NCI-H446 treated with DMSO at 0.1 percent for 48 hours (cell line): Measurements from ENCODE around the gene ARHGAP25.
"Not testable (repeated sequence)": the region's sequence is repeated elsewhere in the genome, so short reads cannot be mapped to it uniquely, and the experiment has no call there.

ENCODE experiments used
- DNase-seq: peaks from one replicate; lab custom pipeline; 2025; lab: John Stamatoyannopoulos, UW

Gene ARHGAP25

GRCh38 chr2:68798569-68798968 lies 64.0 kb downstream of the ARHGAP25 start:
- DNase-seq: no peak

DNA sequence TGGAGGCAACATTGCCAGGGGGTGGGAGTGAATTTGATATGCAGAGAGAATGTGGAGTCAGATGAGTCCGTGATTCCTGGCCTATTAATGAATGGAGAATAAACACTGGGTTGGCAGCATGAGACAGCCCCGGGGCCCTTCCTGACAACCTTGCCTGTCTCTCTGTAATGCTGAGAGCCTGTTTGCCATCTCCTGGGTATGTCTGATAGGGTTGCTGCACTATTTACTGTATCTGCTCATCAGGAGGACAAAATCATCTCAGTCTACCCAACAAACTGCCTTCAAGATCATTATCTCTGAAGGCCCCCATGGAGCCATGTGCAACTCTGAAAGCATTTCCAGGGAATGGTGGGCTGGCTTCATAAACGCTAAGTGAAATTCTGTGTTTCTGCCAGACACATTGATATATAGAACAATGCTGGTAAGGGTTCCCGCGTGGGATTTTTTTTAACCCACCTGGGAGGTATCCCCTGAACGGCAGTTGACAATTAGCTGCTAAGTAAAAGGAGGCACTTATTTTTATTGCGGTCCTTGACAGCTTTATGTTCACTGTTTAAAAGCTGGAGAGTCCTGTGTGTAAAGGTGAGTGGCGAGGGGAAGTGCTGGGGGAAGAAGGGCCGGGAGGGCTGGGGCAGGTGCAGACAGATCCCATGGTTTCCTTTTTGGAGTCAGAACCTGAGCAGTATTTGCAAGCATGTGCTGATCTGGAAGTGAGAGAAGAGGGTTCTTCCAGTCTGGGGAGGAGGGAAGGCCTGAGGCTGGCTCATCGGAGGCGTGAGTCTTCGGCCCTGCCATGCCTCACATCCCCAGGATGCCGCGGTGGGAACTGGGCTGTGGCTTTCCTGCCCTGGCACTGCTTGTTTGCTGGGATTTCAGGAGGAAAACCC lies 64.8 kb downstream of the ARHGAP25 start:
- DNase-seq: no peak

DNA sequence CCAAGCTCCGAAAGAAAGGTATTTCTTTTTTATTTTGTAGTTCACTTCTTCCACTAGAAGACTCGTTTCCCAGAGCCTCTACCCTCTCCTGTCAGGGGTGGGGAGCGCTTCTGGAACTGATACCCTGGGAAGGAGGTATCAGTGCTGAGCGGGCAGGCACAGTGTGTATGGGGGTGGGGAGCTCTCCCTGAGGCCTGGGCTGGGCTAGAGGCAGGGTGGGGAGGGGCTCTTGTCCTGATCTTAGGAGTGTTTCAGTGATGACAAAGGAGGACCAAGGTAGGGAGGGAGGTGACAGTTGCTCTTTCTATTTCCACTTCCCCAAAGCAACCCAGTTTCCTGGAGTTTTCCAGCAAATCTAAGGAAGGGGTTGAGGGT lies 65.4 kb downstream of the ARHGAP25 start:
- no peak for DNase-seq

GRCh38 chr2:68800517-68800916 lies 65.9 kb downstream of the ARHGAP25 start:
- DNase-seq: no peak

DNA sequence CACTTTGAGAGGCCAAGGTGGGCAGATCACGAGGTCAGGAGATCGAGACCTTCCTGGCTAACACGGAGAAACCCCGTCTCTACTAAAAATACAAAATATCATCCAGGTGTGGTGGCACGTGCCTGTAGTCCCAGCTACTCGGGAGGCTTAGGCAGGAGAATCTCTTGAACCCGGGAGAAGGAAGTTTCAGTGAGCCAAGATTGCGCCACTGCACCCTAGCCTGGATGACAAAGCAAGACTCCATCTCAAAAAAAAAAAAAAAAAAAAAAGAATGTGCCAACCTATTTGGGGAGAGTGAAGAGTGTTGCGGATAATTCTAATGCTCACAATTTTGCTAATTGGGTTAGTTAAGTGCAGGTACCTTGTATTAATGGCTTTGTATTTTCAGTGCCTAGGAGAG lies 67.5 kb downstream of the ARHGAP25 start:
- not testable (repeated sequence) for DNase-seq

DNA sequence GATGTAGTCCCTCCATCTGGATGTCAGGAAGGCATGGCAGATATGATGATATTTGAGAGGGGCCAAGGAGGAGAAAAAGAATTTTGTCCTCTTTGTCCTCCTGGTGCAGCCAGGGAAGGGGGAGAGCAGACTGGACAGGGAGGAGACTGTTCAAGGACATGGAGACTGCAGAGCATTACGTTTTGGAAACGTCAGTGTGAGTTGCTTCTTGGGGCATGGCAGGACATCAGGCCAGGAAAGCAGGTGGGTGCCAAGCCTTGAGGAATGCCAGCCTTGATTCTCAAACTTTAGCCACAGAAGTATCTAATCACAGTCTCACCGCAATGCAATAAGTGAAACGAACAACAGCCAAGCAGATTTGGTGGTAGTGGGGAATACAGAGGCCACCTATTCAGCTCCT lies 70.4 kb downstream of the ARHGAP25 start:
- no peak for DNase-seq

DNA sequence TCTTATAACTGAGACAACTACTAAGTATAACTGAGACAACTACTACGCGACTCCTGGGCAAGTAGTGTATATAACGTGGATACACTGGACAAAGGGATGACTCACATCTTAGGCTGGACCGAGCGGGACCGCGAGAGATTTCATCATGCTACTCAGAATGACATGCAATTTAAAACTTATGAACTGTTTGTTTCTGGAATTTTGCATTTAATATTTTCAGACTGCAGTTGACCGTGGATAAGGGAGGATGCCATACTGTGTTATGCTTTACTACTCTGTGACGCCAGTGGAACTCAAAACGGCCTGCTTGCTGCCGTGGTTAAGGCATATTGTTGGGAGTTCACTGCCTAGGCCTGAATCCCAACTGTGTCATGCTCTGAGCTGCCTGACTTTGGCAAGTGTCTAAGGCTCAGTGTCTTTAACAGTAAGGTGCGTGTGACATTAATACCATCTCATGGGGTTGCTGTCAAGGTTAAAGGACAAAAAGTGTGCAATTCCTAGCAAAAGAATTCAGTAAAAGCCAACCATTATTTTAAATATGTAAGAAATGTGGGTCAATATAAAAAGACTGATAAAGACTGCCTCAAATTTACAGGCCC lies 72.0 kb downstream of the ARHGAP25 start:
- no peak for DNase-seq

DNA sequence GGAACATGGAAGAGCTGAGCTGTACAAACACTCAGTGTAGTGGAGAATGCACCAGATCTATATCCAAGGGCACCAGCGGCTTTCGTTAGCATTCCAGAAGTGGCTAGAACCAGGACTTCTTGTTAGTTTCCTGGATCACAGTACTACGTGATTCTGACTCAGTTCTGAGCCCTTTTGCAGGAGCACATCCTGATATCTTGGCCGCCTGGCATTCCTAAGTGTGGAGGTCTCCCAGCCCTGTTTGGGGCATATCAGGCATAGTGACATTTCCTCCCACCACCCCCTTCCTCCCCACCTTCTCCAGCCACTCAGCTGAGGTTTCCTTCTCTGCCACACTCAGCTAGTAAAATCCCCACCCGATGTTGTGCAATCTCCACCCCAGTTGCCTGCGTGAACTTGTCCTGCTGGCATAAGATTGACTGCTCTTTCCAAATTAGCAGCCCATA lies 73.2 kb downstream of the ARHGAP25 start:
- DNase-seq: no peak

DNA sequence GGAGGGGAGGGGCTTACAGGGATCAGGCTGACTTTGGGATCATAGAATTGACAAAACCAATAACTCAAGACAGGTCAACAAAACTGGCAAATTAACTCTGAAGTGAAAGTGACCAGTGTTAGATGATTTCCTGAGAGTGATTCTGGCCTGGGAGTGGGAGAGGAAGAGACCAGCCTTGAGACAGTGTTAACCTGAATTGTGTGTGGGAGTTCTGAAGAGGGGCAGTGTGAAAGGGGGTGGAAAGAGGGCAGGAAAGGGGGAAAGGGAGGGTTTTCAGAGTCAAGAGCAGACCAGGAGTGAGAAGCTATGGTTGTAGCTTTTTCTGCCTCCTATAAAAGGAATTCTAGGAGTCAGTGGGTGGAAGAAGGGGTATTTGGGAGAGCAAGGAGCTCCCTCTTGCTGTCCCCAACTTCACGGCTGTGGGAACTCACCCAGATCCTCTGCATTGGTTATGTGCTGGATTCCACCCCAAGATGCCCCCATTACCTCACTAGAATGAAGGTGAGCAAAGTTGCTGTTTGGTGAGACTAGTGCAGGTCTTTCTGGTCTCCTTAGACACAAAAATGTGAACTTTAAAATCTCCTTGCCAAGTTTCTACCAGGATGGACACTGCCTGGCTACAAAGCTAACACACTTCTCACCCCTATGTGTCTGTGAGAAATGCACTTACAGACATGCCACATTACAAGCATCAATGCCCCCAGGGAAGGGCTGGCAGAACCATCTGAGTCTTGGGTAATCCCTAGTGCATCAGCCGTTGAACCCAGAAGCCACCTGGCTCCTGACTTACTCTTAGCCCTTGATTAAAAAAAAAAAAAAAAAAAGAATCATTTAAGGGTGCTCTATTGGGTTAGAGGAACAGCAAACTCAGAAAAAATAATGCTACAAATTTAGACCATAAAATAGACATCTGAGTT lies 75.0 kb downstream of the ARHGAP25 start:
- DNase-seq: no peak

DNA sequence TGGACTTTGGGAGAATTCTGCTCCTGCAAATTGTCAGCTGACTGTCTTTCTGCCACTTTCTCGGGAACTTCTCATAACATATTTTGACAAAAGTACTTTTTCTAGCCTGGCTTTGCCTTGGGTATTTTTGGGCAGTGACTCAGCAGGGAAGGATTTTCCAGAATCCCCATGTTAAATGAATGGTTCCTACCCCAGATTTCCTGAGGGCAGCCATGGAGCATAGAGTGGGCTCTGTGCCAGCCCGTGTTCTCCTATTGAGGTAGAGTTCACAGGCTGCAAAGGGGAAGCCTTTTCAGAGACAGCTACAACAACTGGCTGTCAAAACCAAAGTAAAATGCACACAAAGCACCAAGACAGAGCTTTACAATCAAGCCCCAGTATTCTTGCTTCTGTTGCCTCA lies 76.8 kb downstream of the ARHGAP25 start:
- no peak for DNase-seq

DNA sequence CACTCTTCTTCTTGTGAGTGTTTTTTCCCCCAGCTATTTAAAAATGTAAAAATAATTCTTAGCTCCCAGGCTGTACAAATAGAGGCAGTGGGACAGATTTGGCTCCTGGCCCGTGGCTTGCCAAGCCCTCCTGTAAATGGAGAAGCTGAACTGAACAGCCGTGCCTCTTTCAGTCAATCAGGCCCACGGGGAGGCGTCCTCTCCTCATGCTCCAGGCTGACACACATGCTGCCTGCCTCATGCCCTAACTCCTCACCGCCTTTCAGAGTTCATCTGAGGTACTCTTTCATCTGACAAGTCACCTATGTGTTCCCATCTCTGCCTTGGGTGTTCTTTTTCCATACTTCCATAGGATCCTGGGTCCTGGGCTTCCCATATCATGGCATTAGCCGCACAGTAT lies 77.6 kb downstream of the ARHGAP25 start:
- no peak for DNase-seq

DNA sequence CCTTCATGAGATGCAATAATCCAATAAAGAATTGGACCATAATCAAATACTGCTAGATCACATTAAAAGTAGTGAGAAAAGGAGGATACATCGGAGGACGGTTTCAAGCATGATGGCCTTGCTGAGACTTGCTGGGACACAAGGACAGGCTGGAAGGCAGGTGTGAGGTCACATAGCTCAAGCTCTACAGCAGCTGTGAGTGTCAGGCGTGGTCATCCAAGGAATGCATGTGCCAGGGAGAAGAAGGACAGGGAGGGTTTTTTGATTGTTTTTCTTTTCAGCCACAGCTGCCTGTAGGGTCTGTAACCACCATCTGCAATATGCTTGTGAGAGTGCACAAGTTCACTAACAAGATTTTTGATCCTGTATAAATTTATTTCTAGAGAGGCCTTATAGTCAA lies 79.0 kb downstream of the ARHGAP25 start:
- no peak for DNase-seq

DNA sequence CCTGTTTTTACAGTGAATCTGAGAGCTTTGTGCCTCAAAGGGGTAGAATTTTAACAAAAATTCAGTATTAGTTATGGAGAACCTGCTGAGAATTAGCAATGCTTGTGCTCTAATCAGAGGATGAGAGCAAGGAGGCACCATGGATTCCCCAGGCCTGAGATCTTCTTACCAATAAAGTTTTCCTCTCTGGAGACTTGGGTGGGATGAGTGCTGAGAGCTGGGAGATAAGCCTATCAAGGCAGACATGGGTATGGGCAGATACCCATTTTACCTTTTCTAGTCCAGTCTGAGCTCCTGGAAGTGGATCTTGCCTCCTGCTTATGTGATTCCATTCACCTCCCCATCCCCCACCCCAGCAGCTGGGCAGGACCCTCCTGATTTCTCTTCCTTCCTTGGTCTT lies 82.7 kb downstream of the ARHGAP25 start:
- no peak for DNase-seq

DNA sequence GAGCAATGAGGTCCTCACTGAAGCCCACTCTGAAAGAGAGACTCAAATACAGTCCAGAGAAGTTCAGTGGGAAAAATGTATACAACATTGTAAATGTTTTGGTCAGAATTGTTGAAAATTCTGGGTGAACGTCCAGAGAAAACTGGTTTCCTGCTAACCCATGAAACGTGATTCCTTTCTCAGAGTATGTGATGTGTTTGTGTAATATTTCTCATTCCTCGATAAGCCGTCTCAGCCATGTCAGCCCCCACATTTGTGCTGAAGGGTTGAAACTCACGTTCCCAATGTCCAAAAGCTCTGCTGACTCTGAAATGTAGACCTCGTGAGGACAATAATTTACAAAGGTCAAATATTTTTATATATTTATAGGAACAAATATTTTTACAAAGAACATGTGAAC lies 84.9 kb downstream of the ARHGAP25 start:
- no peak for DNase-seq

DNA sequence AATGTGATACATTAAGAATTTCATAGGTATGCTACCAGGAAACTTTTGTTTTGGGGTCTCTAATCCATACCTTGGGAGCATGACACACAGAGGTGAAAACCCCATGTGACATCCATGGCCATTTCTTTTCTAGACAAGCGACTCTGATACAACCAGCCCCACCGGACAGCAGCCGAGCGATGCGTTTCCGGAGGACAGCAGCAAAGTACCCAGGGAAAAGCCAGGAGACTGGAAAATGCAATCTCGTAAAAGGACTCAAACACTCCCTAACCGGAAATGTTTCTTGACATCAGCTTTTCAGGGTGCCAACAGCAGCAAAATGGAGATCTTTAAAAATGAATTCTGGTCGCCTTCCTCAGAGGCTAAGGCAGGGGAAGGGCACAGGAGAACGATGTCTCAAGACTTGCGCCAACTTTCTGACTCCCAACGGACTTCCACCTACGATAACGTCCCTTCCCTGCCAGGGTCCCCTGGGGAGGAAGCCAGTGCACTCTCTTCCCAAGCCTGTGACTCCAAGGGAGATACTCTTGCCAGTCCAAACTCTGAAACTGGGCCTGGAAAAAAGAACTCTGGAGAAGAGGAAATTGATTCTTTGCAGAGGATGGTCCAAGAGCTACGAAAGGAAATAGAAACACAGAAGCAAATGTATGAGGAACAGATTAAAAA lies 87.7 kb downstream of the ARHGAP25 start:
- DNase-seq: no peak

DNA sequence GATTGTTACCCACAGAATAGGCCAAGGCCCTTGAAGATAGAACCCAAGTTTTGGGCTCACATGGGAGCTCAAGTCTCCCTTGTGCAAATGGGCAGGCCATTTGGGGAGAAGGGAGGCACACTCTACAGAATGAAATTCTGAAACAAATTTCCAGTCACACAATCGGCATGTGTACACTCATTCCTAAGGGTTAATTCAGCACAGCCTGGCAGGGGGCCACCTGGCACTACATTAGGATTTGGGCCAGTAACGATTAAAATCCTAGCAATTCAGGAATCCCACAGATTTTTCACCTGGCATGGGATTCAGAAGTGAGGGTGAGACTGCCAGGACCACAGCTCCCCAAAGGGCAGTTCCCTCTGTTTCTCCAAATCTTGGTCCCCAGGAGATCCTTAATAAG lies 90.2 kb downstream of the ARHGAP25 start:
- DNase-seq: no peak

GRCh38 chr2:68825866-68826265 lies 91.3 kb downstream of the ARHGAP25 start:
- DNase-seq: no peak

DNA sequence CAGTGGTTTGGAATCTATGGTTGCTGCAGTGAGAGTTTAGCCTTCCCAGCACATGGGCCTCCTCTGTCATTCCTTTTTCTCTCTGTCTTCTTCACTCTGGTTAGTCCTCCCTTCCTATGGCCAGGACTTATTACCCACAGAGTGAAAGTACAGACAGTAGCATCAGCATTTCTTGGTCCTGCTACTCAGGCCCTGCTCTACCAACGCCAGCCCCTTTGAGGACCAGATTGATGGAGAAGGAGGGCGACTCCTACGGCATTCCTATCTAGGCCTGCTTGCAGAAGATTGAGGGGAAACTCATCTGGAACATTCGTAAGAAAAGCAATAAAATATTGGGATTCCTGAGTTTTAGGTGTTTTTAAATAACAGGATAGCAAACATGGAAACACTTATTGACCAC lies 93.1 kb downstream of the ARHGAP25 start:
- no peak for DNase-seq

DNA sequence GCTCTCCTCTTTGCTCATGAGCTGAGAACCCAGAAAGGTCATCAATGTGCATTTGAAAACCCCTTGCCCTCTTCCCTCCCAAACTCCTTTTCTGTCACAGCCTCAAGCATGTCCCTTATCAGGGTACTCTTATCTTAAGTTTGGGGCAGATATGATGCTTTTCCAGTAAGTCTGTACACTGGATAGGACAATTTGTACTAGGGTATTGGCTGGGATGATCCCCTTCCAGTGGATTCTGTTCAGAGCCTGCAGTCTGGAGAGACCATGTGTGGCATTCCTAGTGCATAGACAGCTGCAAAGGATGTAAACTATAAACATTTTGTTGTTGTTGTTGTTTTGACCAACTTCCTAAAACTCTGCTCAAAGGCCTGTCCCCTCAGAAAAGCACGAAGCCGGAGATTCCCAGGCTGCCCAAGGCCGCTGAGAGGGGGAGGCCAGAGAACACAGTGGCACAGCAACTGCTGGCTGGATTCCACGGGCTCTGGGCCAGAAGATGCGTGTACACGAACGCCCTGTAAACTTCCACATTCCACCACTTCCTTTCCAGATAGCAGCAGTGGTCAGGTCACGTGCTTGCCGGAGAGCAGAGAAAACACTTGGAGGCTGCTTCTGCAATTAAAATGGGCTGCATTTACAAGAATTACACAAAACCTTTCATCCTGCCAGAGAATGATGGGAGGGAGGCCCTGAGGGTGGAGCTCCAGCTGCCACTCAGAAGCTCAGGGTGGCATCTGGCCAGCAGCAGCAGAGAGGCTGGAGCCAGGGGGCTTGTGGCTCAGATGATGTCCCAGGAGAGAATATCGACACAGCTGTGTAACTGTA lies 94.5 kb downstream of the ARHGAP25 start:
- DNase-seq: no peak

DNA sequence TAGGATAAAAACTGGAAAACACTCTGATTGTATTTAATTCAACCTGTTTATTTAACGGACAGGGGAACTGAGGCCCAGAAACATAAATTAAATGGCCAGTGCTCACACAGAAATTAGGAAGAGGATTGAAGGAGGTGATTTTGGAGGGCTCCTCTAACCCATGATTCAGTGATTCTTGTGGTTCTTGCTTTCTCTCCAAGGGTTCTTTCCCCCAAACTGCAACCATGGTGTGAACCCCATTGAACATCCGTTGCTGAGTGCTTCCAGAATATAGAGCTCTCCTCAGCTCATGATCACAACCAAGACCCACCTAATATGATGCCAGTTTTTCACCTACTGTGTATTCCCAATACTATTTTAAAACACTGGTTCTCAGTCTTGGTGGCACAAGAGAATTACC lies 95.1 kb downstream of the ARHGAP25 start:
- no peak for DNase-seq

DNA sequence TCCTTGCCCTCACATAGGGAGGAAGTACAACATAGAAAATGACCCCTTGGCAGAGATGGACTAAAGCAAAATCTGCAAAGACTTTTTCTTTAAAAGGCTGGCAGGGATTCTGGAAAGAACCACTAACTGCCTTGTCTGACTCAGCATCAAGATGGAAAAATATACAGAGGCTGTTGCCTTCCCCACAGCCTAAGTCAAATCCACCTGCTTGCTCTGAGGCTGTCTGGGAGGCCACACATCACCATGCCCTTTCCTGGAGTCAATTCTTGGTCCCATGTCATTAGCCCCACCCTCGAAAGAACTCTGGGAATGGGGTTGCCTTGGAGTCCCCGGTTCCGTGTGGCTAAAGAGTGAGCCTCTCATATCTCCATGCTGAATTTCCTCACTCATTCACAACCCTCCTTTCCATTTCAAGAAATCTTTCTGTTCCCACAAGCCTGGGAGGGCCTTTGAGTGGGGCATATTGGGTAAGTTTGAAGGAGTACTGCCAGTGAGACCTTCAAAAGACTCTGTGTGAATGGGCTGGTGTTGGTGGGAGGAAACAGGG lies 97.1 kb downstream of the ARHGAP25 start:
- DNase-seq: no peak
